ENCODE measurements around the gene TMEM69. TPM values are rescaled to one million over a fixed set of nuclear protein-coding genes. Genes with fewer than 3 reads are reported as not detected.
A peak's percentile ranks its signal among the peaks of the same experiment; 100 is the strongest.

TMEM69 gene
- total RNA-seq, 6 experiments from 2014 or later = 7.5 to 17.5 (median 10.0) TPM

DNA sequence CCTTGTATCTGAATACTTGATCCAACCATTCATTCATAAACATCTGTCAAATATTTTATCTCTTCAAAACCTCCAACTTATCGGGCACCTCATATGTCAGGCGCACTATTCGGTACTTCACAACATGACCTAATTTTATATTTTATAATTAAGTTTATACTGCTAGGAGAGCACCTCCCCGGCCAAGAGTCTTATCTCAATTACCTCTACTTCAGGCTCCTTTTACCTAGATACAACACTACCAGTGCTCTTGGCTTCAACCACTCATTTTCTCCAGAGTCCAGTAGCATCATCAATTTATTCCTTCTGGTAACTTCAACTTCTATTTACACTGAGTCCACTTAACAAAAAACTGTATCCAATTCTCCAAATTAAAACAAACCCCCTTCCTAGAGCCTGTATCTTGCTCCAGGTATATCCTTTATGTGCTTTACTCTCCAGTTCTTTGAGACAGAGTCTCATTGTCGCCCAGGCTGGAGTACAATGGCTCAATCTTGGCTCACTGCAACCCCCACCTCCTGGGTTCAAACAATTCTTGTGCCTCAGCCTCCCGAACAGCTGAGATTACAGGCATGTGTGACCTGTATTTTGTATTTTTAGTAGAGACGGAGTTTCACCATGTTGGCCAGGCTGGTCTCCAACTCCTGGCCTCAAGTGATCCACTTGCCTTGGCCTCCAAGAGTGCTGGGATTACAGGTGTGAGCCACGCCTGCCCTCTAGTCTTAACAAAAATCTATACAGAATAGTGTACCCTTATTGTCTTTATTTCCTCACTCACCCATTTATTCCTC is 20.5 kb upstream of the TMEM69 start:
- 87% methylated on average over 8 of the region's 8 CpGs for WGBS (ENCODE audit: insufficient coverage, low coverage, low lambda C conversion rate, missing lambda C conversion rate)
- Histone ChIP-seq H3K4me1 (peaks cover 0 to 40% (median 10%) of the 10 kb centered on the region in 4 donors), H3K9me3 (no peaks in the 10 kb centered on the region), H3K27me3 (no peaks in the 10 kb centered on the region), H3K27ac (no peak overlapping the region), H3K4me3 (no peak overlapping the region), H3K36me3 (no peaks in the 10 kb centered on the region)
- TF ChIP-seq POLR2A (IDR thresholded peaks at IDR 0.05) = no peak
- TF ChIP-seq, protein P1, sequence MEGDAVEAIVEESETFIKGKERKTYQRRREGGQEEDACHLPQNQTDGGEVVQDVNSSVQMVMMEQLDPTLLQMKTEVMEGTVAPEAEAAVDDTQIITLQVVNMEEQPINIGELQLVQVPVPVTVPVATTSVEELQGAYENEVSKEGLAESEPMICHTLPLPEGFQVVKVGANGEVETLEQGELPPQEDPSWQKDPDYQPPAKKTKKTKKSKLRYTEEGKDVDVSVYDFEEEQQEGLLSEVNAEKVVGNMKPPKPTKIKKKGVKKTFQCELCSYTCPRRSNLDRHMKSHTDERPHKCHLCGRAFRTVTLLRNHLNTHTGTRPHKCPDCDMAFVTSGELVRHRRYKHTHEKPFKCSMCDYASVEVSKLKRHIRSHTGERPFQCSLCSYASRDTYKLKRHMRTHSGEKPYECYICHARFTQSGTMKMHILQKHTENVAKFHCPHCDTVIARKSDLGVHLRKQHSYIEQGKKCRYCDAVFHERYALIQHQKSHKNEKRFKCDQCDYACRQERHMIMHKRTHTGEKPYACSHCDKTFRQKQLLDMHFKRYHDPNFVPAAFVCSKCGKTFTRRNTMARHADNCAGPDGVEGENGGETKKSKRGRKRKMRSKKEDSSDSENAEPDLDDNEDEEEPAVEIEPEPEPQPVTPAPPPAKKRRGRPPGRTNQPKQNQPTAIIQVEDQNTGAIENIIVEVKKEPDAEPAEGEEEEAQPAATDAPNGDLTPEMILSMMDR (IDR thresholded peaks at IDR 0.05) = no peak
- DNase-seq = no peak
- ATAC-seq = no peak
- intact Hi-C loops (cut with DNase I) = no loop called here

DNA sequence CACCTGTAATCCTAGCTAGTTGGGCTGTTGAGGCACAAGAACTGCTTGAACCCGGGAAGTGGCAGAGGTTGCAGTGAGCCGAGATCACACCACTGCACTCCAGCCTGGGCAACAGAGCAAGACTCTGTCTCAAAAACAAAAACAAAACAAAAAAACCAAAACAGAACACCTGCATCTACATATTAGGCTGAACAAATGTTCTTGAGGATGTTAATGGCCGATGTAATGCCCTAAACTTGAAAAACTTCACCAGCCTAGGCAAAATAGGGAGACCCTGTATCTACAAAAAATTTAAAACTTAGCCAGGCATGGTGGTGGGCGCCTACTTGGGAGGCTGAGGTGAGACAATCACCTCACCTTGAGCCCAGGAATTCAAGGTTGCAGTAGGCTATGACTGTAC is 19.5 kb upstream of the TMEM69 start:
- DNase-seq (no peak), ATAC-seq (no peak)
- TF ChIP-seq, protein P1 (IDR thresholded peaks at IDR 0.05) = no peak
- no peak for TF ChIP-seq POLR2A (IDR thresholded peaks at IDR 0.05)
- Histone ChIP-seq H3K27me3 (no peaks in the 10 kb centered on the region), H3K36me3 (no peaks in the 10 kb centered on the region), H3K4me1 (peaks cover 0 to 46% (median 10%) of the 10 kb centered on the region in 4 donors), H3K9me3 (no peaks in the 10 kb centered on the region), H3K4me3 (no peak overlapping the region), H3K27ac (no peak overlapping the region)
- WGBS (ENCODE audit: insufficient coverage, low coverage, low lambda C conversion rate, missing lambda C conversion rate) = 94% methylated on average over 3 of the region's 4 CpGs
- intact Hi-C loops (cut with DNase I) = no loop called here

DNA sequence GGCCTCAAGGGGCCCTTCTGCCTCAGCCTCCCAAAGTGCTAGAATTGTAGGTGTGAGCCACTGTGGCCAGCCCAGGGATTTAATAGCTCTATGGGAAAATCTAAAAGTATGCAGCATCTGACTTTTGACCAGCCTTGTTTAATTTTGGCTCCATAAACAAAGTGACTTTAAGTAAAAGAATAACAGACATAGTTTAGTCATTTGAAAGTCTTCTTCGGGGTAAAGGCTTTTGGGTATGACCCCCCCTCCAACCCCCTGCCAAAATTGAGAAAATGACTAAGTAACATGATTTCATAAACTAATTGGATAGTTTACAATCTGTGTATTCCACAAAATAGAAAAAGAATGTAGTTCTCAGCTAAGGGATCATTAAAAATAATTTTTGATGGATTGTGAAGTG is 18.6 kb upstream of the TMEM69 start:
- no peak for TF ChIP-seq POLR2A (IDR thresholded peaks at IDR 0.05)
- TF ChIP-seq, protein P1 (IDR thresholded peaks at IDR 0.05) = no peak
- WGBS (ENCODE audit: insufficient coverage, low coverage, low lambda C conversion rate, missing lambda C conversion rate) = 20% methylated on average over 1 of the region's 1 CpG
- Histone ChIP-seq H3K27ac (no peak overlapping the region), H3K4me3 (no peak overlapping the region), H3K36me3 (no peaks in the 10 kb centered on the region), H3K4me1 (peaks cover 0 to 55% (median 12%) of the 10 kb centered on the region in 4 donors), H3K27me3 (no peaks in the 10 kb centered on the region), H3K9me3 (no peaks in the 10 kb centered on the region)
- DNase-seq (no peak), ATAC-seq (peak in 3 of 4 donors; percentile 21 to 56 (median 51))
- intact Hi-C loops (cut with DNase I) = no loop called here

DNA sequence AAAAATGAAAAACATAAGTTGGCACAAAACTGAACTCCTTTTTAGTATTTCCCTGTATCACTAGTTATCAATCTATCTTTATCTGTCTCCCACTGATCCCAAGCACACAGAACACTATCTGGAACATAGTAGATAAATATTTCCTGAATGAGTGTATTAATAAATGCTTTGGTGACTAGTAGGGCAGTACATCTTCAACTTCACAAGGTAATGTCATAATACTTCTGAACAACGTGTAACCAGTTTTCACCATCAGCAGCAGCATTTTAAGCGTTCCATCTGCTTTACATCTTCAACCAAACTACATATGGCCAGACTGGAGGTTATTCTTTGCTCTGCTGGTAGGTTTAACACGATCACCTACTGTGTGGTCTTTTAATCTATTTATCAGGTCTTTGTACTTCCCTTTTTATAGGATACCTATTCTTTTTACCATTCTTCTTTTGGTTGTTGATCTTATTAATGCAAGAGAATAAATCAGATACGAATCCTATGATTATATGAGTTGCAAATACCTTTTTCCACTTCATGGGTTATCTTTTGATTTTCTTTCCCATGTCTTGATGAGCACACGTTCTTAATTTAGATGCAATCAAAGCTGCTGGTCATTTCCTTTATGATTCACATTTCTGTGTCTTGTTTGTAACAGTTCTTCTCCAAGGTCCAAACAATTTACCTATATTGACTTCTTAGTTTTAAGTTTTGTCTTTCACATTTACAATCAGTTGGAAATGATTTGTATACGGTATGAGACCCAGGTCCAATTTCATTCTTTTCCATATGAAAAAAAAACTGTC is 17.9 kb upstream of the TMEM69 start:
- 73% methylated on average over 6 of the region's 6 CpGs for WGBS (ENCODE audit: insufficient coverage, low coverage, low lambda C conversion rate, missing lambda C conversion rate)
- no peak for TF ChIP-seq POLR2A (IDR thresholded peaks at IDR 0.05)
- TF ChIP-seq, protein P1 (IDR thresholded peaks at IDR 0.05) = no peak
- ATAC-seq (no peak), DNase-seq (no peak)
- peaks cover 0 to 58% (median 16%) of the 10 kb centered on the region in 4 donors for H3K4me1 ChIP-seq
- H3K36me3 ChIP-seq = no peaks in the 10 kb centered on the region
- H3K4me3 ChIP-seq = no peak overlapping the region
- intact Hi-C loops (cut with DNase I) = no loop called here
- no peaks in the 10 kb centered on the region for H3K9me3 ChIP-seq
- no peaks in the 10 kb centered on the region for H3K27me3 ChIP-seq
- H3K27ac ChIP-seq = no peak overlapping the region

Measured in right lobe of liver (tissue), 6 donors.